HG02870 (cell line): ENCODE data around the gene MED14.

Source experiments
- ATAC-seq: cut with Tn5 transposase; IDR thresholded peaks from one replicate; pipeline ENCODE4 v1.9.1; 2021; ENCODE audit warnings: mild to moderate bottlenecking, moderate library complexity; ENCODE audit not compliant: unreplicated experiment

MED14 gene

DNA sequence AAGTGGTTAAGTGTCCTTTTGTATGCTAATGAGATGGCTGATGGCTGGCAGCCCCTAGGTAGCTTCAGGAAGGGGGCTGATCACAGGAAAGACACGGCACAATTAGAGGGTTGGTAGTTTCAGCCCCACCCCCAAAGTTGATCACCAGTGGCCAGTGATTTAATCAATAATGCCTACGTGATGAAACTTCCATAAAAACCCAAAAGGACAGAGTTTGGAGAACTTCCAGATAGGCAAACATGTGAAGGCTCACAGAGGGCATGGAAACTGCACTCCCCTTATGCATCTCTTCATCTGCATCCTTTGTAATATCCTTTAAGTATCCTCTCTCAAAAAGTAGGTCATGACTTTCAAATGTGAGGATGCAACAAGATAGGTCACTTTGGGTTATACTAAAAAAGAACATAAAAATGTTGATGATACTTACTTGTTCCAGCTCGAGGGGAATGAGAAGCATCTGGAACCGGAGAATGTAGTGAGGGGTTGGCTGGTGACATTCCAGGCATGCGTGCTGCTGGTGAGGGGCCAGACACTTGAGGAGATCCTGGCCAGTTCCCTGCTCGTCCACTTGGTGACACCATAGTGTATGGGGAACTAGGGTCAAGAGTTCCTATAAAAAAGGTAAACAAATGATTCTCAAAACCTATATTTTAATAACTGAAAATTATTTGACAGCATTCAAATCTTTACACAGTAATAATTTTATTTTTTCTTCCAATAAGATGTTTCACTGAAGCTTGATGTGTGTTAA, 71.3 kb downstream of the MED14 start:
- ATAC-seq = no peak

DNA sequence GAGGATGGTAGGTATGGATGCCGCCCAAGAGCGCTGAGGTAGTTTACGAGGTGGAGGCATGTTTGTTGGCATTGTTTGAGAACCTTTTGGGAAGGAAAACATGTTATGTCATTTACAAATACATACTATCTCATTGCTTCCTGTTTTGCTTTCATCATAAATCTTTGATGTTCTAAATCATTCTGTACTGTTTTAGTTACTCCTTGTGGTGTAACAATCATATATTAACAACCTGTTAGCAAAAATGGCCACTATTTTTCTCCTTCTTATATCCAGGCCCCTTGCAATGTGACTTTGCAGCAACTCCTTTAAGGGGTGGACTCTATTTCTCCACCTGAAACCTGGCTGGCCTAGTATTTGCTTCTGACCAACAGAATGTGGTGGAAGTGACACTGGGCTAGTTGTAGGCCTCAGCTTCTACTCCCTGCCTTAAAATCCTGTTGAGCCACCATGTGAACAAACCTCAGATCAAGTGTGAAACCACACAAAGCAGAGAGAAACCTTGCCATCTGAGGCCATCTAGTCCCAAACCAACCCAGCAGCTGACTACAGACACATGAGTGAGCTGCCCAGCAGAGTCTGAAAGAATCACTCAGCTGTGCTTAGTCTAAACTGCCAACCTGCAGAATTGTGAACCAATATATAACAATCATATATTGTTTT, 72.1 kb downstream of the MED14 start:
- no peak for ATAC-seq

DNA sequence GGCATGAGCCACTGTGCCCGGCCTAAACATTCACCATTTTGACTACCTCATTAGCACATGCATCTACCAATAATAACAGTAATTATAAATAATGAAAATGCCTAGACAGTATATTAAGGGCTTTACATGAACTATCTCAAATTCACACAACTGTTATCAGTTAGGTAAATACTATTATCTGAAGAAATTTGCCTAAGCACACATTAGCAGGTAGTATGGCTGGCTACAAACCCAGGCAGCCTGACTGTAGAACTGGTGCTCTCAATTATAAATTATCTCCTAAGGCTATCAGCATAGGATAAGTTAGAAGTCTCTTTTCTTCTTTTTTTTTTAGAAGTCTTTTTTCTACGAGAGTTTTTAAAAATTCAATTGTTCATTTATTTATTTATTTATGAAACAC, 73.9 kb downstream of the MED14 start:
- ATAC-seq = no peak

DNA sequence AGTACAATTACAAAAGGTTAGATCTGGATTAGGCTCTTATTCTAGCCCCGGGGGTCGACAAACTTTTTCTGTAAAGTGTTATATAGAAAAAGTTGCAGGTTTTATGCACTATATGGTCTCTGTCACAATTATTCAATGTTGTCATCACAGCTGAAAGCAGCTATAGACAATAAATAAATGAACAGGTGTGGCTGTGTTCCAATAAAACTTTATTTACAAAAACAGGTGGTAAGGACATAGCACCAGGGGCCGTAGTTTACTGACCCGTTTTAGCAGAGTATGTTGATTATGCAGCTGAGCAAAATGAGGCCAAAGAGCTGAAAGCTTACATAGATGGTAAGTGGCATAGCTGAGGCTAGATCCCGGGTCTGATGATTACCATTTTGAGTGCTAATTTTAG, 75.0 kb downstream of the MED14 start:
- no peak for ATAC-seq

DNA sequence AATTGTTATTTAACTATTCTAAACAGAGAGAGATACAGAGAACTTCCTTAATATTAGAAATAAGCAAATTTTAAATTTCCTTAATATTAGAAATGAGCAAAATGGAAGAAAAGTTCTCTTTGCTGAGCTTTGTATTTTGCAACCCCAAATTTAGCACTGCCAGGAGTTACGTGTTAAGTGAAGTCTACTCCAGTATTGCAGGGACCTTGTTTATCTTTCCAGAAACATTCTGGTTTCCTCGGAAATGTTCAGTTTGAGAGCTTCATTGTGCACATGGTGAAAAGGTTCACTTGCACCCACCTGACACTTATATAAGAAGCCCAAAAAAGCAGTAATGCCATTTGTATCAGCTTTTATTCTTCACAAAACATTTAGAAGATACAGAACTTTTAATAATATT, 81.8 kb downstream of the MED14 start:
- ATAC-seq = no peak

DNA sequence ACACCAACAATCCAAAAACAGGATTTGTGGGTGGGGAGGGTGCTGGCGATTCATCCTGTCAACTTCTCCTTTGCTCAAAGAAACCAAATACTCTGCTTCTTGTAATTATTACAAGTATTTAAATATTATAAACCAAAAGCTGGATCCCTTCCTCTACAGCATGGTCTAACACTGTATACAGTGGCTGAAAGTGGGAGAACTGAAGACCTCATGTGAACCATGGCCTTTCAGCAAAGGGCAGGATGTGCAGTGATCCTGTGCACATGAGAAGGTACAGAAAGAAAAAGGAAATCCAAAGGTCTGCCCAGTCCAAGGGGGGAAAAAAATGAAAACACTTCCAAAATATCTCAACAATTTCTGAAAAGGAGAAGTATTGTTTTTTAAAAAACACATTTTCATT, 82.7 kb downstream of the MED14 start:
- no peak for ATAC-seq

DNA sequence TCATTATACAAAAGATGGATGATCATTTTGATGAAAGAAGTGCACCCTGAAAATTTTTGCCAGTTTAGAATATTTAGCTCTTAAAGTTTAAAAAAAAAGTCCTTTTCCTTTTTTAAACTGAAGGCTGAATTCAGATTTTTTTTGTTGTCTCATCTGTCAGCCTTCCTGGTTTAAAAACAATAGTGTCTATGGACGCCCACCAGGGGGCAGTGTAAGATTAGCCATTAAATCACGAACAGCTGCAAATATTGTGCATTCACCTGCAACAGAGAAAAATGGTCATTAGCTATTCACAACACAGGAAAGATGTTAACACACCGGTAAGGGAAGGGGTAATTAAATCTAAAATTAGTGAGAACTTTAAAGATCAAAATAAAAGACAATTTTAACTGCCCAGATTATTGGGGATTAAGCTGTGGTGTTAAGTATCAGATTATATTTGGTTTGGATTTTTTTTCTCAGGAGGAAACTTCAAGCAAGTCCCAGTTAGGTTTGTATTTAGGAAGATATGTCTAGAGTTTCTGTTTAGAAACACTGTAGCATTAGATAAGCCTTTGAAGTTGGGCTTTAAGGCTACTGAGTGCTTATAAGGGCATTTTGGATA, 83.6 kb downstream of the MED14 start:
- no peak for ATAC-seq

DNA sequence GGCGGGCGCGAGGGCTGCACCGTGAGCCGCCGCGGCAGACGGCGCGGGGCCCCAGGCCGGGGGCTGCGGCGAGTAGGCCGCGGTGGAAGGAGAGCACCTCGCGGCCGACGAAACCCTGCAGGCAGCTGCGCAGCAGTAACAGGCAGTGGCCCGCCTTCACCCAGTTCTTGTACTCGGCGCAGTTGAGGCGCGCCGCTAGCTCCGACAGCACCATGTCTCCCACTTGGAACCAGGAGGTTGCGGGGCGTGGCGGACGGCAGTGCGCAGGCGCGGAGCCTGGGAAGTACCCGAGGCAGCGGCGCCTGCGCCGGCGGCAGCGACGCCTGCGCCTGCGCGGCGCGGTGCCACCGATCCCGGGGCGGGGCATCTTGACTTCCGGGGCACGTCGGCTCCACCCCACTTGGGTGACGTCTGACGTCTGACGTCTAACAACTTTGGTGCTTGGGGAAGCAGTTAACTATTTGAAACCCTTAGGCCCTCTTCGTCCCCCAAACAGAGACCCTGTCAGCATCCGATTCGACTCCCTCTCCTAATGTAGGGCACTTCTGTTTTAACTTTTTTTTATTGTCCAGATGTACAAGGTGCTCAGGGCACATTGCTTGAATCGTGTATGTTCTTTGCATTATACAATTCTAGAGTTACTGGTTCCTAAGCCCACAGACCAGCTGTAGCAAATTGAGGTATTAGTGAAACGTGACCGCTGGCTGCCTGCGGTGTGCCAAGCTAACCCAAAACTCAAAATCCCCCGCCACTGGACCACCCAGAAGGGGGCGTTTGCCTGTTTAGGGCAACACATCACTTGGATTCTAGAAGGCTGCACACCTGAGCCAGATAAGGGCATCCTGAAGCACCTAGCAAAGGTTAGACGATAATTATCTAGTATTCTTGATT, 87.8 kb downstream of the MED14 start, which contains the start of gene CXorf38:
TSS of gene CXorf38 (minus strand) at position 255 of the 891 bp plus-strand sequence. CDS start at position 214, 41 bp downstream.
- ATAC-seq = peak; percentile 75

DNA sequence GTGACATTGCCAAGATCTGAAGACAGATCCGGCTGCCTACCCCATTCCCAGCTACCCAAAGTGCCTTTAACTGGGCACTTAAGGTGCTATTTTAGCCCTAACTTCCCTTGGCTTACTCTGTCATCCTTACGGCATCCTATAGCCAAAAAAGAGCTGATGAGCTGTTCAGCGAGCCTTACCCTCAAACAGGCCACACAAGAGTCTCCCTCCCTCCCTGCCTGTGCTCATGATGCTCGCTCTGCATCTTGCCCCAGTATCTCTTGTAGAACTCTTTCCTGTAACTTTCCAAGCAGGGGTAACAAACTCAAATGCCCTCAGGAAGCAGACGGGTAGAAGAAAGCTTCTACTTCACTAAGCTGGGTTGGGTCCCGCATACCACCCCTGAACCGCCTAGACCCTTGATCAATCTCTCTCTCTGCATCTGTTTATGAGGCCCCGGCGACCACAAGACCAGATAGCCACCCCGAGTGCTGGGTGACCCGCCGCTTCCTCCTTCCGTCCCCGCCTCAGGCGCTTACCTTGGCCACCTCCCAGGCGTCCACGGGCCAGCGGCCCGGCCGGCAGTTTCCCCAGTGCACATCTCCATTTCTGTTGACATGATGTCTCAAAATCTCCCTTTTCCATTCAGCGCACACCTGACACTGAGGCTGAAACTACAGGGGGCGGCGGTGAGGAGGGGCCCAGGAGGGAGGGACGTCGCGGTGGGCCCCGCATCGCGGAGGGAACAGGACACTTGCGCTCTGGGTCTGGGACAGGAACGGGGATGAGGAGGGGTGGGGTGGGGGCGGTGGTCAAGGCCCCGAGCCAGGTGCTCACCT, 88.6 kb downstream of the MED14 start:
- ATAC-seq = peak; percentile 15

DNA sequence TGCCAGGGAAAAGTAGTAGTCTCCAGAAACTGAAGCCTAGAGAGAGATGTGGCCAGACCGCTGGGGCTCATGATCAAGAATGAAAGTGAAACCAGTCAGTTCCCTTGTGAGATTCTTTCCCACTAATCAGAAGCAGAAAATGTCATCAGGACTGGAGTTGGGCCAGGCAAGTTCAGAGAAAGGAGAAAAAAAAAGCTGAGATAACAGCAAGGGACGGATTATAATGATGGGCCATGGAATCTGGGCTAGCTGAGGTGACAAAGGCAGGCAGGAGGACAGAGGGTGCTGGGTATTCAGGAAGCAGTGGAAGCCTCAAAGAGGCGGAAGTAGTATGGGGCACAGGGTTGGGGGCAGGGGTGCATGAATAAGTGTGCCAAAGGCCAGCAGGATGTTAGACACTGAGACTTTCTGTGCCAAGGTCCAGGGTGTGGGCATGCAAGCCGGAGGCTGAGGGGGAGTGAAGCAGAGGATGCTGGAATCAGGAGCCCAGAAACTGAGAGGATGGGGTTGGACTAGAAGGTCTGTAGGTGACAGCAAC, 90.5 kb downstream of the MED14 start:
- ATAC-seq = no peak

DNA sequence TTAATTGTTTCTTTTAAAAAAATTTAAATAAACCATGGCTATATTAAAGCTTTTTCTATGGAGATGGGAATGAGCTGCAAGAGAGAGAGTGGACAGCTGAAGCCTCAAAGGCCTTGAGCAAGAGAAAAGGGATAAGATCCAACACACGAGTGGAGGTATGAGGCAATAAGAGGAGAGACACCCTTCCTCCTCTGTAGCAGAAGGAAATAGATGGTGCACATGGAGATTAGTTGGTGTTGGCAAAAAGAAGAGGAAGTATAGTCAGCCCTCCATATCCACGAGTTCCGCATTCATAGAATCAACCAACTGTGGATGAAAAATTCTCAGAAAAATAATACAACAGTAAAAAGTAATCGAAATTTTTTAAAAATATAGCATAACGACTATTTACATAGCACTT, 91.2 kb downstream of the MED14 start:
- ATAC-seq = no peak

DNA sequence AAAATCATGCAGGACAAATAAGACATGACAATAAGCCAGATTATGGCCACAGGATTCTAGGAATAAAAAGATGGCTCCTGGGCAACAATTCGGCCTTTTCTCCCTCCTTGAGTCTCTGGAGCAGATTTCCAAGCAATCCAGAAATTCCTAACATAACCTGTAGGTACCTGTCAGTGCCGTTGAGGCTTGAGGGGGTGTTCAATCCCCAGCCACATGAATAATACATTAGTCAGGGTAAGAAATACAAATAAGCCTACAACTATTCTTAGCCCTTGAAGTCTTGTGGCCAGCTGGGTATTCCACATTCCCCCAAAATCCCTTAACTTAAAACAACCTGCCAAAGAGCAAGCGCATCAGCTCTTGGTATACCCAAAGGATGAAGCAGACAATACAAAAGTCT, 97.7 kb downstream of the MED14 start:
- no peak for ATAC-seq

DNA sequence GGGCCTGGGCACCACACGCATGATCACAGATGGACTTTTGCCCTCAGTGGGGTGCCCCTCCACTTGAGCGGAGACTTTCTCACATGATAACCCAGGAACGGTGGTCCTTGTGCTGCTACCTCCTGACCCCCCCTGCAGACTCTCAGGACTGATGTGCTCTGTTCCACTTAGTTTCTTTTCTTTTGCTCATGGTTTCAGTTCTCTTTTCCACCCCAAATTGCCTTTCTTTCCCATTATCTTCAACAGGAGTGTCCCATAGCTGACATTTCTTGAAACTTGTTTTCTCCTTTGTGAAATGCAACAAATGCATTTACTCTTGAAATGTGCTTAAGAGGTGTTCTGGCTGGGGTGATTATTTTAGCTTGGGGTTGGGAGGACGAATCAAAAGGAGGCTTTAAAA, 103.1 kb downstream of the MED14 start:
- no peak for ATAC-seq

DNA sequence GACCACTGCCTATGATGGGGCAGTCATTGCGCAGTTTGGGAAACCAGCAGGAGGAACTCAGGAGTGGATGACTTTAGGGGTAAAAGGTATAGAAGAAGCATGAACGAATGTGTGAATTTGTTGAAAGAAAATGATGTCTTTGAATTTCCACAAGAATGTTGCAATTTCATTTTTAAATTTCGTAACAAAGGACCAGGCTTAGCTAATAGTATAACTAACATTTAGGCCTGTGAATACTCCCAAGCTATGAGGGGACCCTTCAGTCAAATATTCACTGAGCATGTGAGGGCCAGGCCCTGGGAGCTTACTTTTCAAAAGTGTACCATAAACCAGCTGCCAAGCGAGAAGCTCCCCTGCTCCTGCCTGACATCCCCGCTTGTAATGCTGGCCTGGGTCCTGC, 106.8 kb downstream of the MED14 start:
- no peak for ATAC-seq

DNA sequence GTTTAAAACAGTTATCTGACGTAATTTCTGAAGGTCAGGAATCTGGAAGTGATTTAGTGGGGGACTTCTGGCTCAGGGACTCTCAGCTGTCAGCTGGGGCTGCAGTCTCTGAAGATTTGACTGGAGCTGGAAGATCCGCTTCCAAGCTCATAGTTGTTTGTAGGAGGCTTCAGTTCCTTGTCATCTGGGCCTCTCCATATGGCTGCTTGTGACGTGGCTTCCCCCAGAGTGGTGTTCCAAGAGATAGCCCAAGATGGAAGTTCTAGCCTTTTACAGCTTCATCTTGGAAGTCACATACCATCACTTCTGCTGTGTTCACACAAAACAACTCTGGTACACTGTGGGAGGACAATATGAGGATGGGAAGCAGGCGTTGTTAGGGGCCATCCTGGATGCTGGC, 110.0 kb downstream of the MED14 start:
- no peak for ATAC-seq

DNA sequence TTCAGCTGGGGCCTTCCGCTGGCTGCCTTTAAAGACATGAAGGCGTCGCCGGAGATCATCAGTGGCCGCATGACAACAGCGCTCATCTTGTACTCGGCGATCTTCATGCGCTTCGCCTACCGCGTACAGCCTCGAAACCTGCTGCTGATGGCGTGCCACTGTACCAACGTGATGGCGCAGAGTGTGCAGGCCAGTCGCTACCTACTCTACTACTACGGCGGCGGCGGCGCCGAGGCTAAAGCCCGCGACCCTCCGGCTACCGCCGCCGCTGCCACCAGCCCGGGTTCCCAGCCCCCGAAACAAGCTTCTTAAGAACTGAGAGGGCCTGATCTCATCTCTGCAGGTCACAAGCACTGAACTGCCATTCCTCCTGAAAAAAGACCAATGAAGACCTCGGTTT, 111.7 kb downstream of the MED14 start:
- ATAC-seq = no peak

DNA sequence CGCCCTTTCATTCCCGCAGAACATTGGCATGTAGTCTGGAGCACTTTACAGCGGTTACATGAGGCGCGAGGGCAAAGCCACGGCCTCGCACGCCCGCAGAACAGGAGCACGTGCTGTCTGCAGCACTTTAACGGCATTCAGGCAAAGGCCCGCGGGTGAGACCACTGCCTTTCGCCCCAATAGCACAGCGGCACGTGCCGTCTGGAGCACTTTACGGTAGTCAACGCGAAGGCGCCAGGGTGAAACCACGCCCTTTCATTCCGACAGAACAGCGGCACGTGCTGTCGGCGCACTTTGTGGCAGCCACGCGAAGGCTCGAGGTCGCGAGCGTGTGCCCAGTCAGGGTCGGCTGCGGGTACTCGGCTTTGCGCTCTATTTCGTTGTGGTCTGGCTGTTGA, 112.2 kb downstream of the MED14 start, which contains the start of gene MPC1L:
TSS of gene MPC1L (plus strand) at position 290 of the 398 bp plus-strand sequence. CDS start 138 bp downstream, outside the sequence.
- ATAC-seq = no peak

DNA sequence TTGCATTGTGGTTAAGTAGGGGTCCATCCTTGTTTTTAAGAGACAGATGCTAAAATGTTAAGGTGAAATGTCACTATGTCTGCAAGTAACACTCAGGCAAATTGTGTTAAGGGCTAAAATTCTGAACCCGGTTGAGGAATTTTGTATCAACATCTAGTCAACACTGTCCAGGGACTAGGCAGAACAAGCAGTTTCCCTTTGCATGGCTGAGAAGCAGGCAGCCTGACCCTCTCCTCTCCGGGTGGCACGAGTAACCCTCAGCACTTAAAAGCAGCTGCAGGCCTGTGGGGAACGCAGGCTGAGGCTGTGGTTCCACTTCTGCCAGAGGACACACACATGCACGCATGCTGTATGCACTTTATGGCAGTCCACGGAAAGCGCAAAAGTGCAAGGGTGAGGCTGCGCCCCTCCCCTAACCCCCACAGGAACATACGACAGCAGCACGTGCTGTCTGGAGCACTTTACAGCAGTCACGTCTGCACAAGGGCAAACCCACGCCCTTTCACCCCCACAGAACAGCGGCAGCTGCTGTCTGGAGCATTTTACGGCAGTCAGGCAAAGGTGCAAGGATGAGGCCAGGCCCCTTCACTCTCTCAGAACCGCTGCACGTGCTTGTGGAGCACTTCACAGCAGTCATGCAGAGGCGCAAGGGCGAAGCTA, 112.7 kb downstream of the MED14 start:
- no peak for ATAC-seq

DNA sequence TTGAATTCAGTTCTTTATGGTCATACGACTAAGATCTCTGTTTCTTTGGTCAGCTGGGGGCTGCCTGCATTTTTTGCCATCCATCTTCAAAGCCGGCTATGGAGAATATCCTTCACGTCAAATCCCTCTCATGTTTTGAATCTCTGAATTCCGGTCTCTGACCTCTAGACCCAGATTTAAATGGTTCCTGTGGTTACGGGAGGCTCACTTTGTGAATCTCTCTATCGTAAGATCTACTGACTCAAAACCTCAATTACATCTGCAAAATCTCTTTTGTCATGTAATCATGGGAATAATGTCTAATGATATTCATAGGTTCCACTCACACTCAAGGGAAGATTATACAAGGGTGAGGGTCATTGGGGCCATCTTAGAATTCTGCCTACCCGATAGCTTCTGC, 117.8 kb downstream of the MED14 start:
- ATAC-seq = no peak
